Measurements from ENCODE around the gene WDPCP. TPM values are rescaled to one million over a fixed set of nuclear protein-coding genes. Genes with fewer than 3 reads are reported as not detected.

WDPCP gene
- total and polyA plus RNA-seq, 2 of the 4 experiments (the other 2 are of a cell fraction): 2.2 to 10.2 TPM

DNA sequence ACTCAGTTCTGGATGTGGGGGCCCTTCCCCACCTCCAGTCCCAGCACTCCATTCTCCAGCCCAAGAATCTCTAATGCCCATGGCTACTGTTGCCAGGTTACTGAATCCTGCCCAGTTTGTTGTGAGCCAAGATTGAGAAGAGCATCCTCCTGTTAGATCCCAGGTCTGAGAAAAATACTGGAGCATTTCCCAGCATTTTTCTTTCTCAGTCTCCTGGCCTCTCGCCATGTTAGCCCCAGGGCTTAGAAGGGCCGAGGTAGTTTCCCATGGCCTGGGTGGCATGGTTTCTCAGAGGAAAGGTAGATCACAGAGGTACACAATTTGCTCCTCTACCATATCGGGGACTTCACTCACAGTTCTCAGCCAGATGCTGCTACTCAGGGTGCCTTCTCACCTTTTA, 401.9 kb downstream of the WDPCP start:
- BruUV-seq (replicated peaks): no TSS peak
- Histone ChIP-seq H3K9me3 (ENCODE audit: control insufficient read depth, insufficient read depth, low read length) (no peaks in the 10 kb centered on the region), H2BK15ac (ENCODE audit: low read depth, low read length) (no peak overlapping the region), H3K4me1 (ENCODE audit: control insufficient read depth, insufficient read depth, low read length) (no peaks in the 10 kb centered on the region), H3K14ac (replicated peaks; ENCODE audit: low read depth, low read length) (no peak overlapping the region), H3K4ac (ENCODE audit: low read depth, low read length) (no peak overlapping the region), H3K36me3 (ENCODE audit: control insufficient read depth, insufficient read depth, low read length) (no peaks in the 10 kb centered on the region), H3K56ac (ENCODE audit: extremely low read depth, insufficient read depth, low read length) (no peak overlapping the region), H3K4me3 (ENCODE audit: insufficient read depth, low read depth, low read length) (no peak overlapping the region), H3K9me1 (ENCODE audit: insufficient read depth, low read length) (no peaks in the 10 kb centered on the region), H3K27me3 (ENCODE audit: control insufficient read depth, insufficient read depth, low read length) (no peaks in the 10 kb centered on the region), H3K9ac (ENCODE audit: low read depth, low read length) (no peak overlapping the region), H2BK120ac (ENCODE audit: low read depth, low read length) (no peak overlapping the region), H2AK5ac (ENCODE audit: low read depth, low read length) (no peak overlapping the region), H4K5ac (ENCODE audit: low read depth, low read length) (no peak overlapping the region), H2BK20ac (ENCODE audit: low read depth, low read length) (no peak overlapping the region), H3K27ac (ENCODE audit: insufficient read depth, low read length) (no peak overlapping the region), H2AK9ac (replicated peaks; ENCODE audit: low read depth, low read length, poor library complexity) (no peak overlapping the region), H4K91ac (ENCODE audit: insufficient read depth, low read depth, low read length) (no peak overlapping the region), H3K23ac (ENCODE audit: low read depth, low read length) (no peak overlapping the region), H3K18ac (ENCODE audit: low read depth, low read length) (no peak overlapping the region), H2BK5ac (ENCODE audit: low read depth, low read length, poor library complexity, severe bottlenecking) (no peak overlapping the region), H4K20me1 (ENCODE audit: insufficient read depth, low read length) (no peaks in the 10 kb centered on the region), H3K79me1 (ENCODE audit: low read depth in 1 of 2, low read length in 2 of 2) (no peaks in the 10 kb centered on the region), H3K4me2 (ENCODE audit: low read depth, low read length) (no peak overlapping the region), H2AFZ (replicated peaks; ENCODE audit: low read length, poor library complexity) (no peak overlapping the region), H4K8ac (ENCODE audit: low read depth in 2 of 2, low read length in 2 of 2) (no peak overlapping the region)
- in situ Hi-C loops (cut with MboI; ENCODE audit: low sequenced_read_pairs) (loop anchor here (25.0 kb wide), 1 partner anchor 399 kb away; no protein-coding TSS in a partner anchor), intact Hi-C loops (cut with micrococcal nuclease) (loop anchor here (10.0 kb wide), 1 partner anchor 298 kb away; no protein-coding TSS in a partner anchor), dilution Hi-C loops (cut with HindIII; ENCODE audit: low sequenced_read_pairs, unreplicated experiment) (no loop called here)
- no peak for TF ChIP-seq RFX5 (IDR thresholded peaks at IDR 0.05; ENCODE audit: low read depth, low read length)
- TF ChIP-seq POLR2A (IDR thresholded peaks at IDR 0.05; ENCODE audit: low read depth, low read length): no peak
- TF ChIP-seq RAD21 (IDR thresholded peaks at IDR 0.05; ENCODE audit: low read length): no peak
- TF ChIP-seq CHD1 (IDR thresholded peaks at IDR 0.05; ENCODE audit: low read depth, low read length): no peak
- TF ChIP-seq, protein P1, sequence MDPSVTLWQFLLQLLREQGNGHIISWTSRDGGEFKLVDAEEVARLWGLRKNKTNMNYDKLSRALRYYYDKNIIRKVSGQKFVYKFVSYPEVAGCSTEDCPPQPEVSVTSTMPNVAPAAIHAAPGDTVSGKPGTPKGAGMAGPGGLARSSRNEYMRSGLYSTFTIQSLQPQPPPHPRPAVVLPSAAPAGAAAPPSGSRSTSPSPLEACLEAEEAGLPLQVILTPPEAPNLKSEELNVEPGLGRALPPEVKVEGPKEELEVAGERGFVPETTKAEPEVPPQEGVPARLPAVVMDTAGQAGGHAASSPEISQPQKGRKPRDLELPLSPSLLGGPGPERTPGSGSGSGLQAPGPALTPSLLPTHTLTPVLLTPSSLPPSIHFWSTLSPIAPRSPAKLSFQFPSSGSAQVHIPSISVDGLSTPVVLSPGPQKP (IDR thresholded peaks at IDR 0.05; ENCODE audit: borderline replicate concordance, low read depth, low read length): no peak
- TF ChIP-seq MAZ (IDR thresholded peaks at IDR 0.05; ENCODE audit: borderline replicate concordance, low read depth, low read length): no peak
- TF ChIP-seq, protein P2, sequence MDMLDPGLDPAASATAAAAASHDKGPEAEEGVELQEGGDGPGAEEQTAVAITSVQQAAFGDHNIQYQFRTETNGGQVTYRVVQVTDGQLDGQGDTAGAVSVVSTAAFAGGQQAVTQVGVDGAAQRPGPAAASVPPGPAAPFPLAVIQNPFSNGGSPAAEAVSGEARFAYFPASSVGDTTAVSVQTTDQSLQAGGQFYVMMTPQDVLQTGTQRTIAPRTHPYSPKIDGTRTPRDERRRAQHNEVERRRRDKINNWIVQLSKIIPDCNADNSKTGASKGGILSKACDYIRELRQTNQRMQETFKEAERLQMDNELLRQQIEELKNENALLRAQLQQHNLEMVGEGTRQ (IDR thresholded peaks at IDR 0.05; ENCODE audit: low read depth, low read length): no peak
- no peak for TF ChIP-seq NFE2L2 (IDR thresholded peaks at IDR 0.05; ENCODE audit: low read depth, low read length)
- no peak for TF ChIP-seq RCOR1 (IDR thresholded peaks at IDR 0.05; ENCODE audit: insufficient replicate concordance, low read length)
- no CpG with 5 or more reads among the region's 3 CpGs for WGBS, 2 experiments (ENCODE audit: extremely low coverage in 2 of 2, insufficient read length in 1 of 2)
- no peak for DNase-seq
- ChIA-PET CTCF (no interaction called here), POLR2A (ENCODE audit: unreplicated experiment) (no interaction called here)
- ATAC-seq (ENCODE audit: low read depth): no peak

Measured in IMR-90 (cell line).